H1 (cell line): ENCODE measurements around the gene DCLRE1A. TPM values are rescaled to one million over a fixed set of nuclear protein-coding genes. Genes with fewer than 3 reads are reported as not detected.
"Not testable (repeated sequence)": the region's sequence is repeated elsewhere in the genome, so short reads cannot be mapped to it uniquely, and the experiment has no call there.

ENCODE experiments used
- CTCF ChIA-PET: fragments of 300-600 bp; sonication (Branson Sonifier 250); formaldehyde crosslinking; loops from one replicate; lab custom pipeline; 2021; ENCODE audit not compliant: partially characterized antibody; lab: Charles Lee
- POLR2A ChIA-PET: fragments of 300-600 bp; sonication (Branson Sonifier 250); formaldehyde crosslinking; loops from one replicate; lab custom pipeline; 2021; ENCODE audit warnings: inconsistent platforms; ENCODE audit not compliant: partially characterized antibody; lab: Charles Lee
- DNase-seq, 2 experiments: peaks; one replicate each; pipeline versions ENCODE4 v3.0.0 to v3.0.0-alpha.2; 2010 to 2022; ENCODE audit warnings: low spot score in 2 of 2, low read depth in 1 of 2, mixed read lengths in 1 of 2
- FAIRE-seq: peaks from 2 replicates; lab custom pipeline; 2011; peaks lifted over from hg19 to GRCh38; lab: Jason Lieb, UNC
- H2AFZ ChIP-seq: 2 replicates; pipeline ENCODE4 v1.8.1; 2012; ENCODE audit warnings: low read length, inconsistent platforms
- H2AK5ac ChIP-seq: 2 replicates; pipeline ENCODE4 v1.6.1; 2013; ENCODE audit warnings: low read depth, low read length
- H2BK120ac ChIP-seq: replicated peaks from 2 replicates; pipeline ENCODE3; 2013; ENCODE audit warnings: low read depth, low read length, inconsistent platforms
- H2BK12ac ChIP-seq: 2 replicates; pipeline ENCODE4 v1.6.1; 2013; ENCODE audit warnings: low read depth, low read length
- H2BK15ac ChIP-seq: 2 replicates; pipeline ENCODE4 v1.6.1; 2013; ENCODE audit warnings: low read length
- H2BK20ac ChIP-seq: 2 replicates; pipeline ENCODE4 v1.6.1; 2013; ENCODE audit warnings: low read length
- H2BK5ac ChIP-seq: 2 replicates; pipeline ENCODE4 v1.6.1; 2013; ENCODE audit warnings: low read depth, low read length
- H3K14ac ChIP-seq: 2 replicates; pipeline ENCODE4 v1.6.1; 2013; ENCODE audit warnings: inconsistent platforms; ENCODE audit not compliant: insufficient read length
- H3K18ac ChIP-seq: 2 replicates; pipeline ENCODE4 v1.6.1; 2013; ENCODE audit warnings: low read length; ENCODE audit errors: extremely low read depth
- H3K23ac ChIP-seq: 2 replicates; pipeline ENCODE4 v1.6.1; 2013; ENCODE audit warnings: inconsistent platforms; ENCODE audit not compliant: insufficient read length
- H3K23me2 ChIP-seq: 2 replicates; pipeline ENCODE4 v1.6.1; 2013; ENCODE audit warnings: low read depth, low read length
- H3K27ac ChIP-seq: 2 replicates; pipeline ENCODE4 v1.6.1; 2011; ENCODE audit warnings: low read depth, low read length, inconsistent platforms
- H3K27me3 ChIP-seq, 4 experiments: replicated peaks in 1 of 4; 1 replicate in 1 of 4; 2 replicates in 3 of 4; pipeline versions ENCODE4 v1.6.1 to v1.8.1; 2011 to 2013; ENCODE audit warnings: low read length in 3 of 4, mild to moderate bottlenecking in 3 of 4, inconsistent platforms in 2 of 4, mixed read lengths in 2 of 4, moderate library complexity in 1 of 4; ENCODE audit not compliant: control insufficient read depth in 3 of 4, insufficient read depth in 3 of 4; ENCODE audit errors: extremely low read depth in 1 of 4
- H3K36me3 ChIP-seq, 4 experiments: 2 replicates each; pipeline versions ENCODE4 v1.6.1 to v1.8.1; 2011 to 2013; ENCODE audit warnings: mild to moderate bottlenecking in 4 of 4, low read length in 3 of 4, moderate library complexity in 2 of 4, control low read depth in 1 of 4, inconsistent platforms in 1 of 4; ENCODE audit not compliant: insufficient read depth in 4 of 4, control insufficient read depth in 2 of 4
- H3K4ac ChIP-seq: replicated peaks from 2 replicates; pipeline ENCODE3; 2013; ENCODE audit warnings: low read length, low read depth, mixed read lengths, inconsistent platforms; ENCODE audit not compliant: insufficient read length
- H3K4me1 ChIP-seq, 4 experiments: replicated peaks in 1 of 4; 1 replicate in 1 of 4; 2 replicates in 3 of 4; pipeline versions ENCODE4 v1.6.1 to v1.8.1; 2011 to 2013; ENCODE audit warnings: low read length in 3 of 4, inconsistent platforms in 2 of 4, mixed read lengths in 1 of 4; ENCODE audit not compliant: insufficient read depth in 4 of 4, control insufficient read depth in 3 of 4
- H3K4me2 ChIP-seq, 2 experiments: 2 replicates each; pipeline versions ENCODE4 v1.6.1 to v1.8.1; 2011 to 2013; ENCODE audit warnings: low read depth in 2 of 2, low read length in 2 of 2, control low read depth in 1 of 2, inconsistent platforms in 1 of 2, mild to moderate bottlenecking in 1 of 2; ENCODE audit not compliant: insufficient read depth in 1 of 2
- H3K4me3 ChIP-seq, 4 experiments: fragments of 200-600, 300-600 bp in 1 of 4; sonication (generic), shearing (Covaris generic), sonication (Bioruptor Twin) in 1 of 4; 2 replicates each; pipeline versions ENCODE4 v1.5.1 to v1.8.1; 2011 to 2016; ENCODE audit warnings: low read length in 4 of 4, low read depth in 3 of 4, control low read depth in 2 of 4, inconsistent platforms in 2 of 4, mild to moderate bottlenecking in 2 of 4, mixed read lengths in 1 of 4, moderate library complexity in 1 of 4; ENCODE audit not compliant: insufficient read depth in 2 of 4; ENCODE audit errors: extremely low read depth in 1 of 4
- H3K56ac ChIP-seq: replicated peaks from 2 replicates; pipeline ENCODE3; 2013; ENCODE audit warnings: low read depth, mild to moderate bottlenecking, mixed read lengths, low read length, inconsistent platforms; ENCODE audit not compliant: insufficient read length
- H3K79me1 ChIP-seq: 2 replicates; pipeline ENCODE4 v1.6.1; 2013; ENCODE audit warnings: low read depth, low read length, control low read depth
- H3K79me2 ChIP-seq, 2 experiments: 2 replicates each; pipeline versions ENCODE4 v1.6.1 to v1.8.1; 2012 to 2013; ENCODE audit warnings: low read length in 2 of 2, mild to moderate bottlenecking in 2 of 2, inconsistent platforms in 1 of 2; ENCODE audit not compliant: insufficient read depth in 2 of 2, control insufficient read depth in 1 of 2
- H3K9ac ChIP-seq, 4 experiments: replicated peaks in 1 of 4; 1 replicate in 1 of 4; 2 replicates in 3 of 4; pipeline versions ENCODE4 v1.6.1 to v1.8.1; 2011 to 2013; ENCODE audit warnings: low read depth in 3 of 4, low read length in 3 of 4, control low read depth in 2 of 4, mild to moderate bottlenecking in 2 of 4, moderate library complexity in 2 of 4, inconsistent platforms in 1 of 4; ENCODE audit errors: extremely low read depth in 1 of 4
- H3K9me3 ChIP-seq, 2 experiments: 2 replicates each; pipeline versions ENCODE4 v1.6.1 to v1.8.1; 2012 to 2013; ENCODE audit warnings: mild to moderate bottlenecking in 2 of 2, moderate library complexity in 2 of 2, control low read depth in 1 of 2, inconsistent platforms in 1 of 2, low read depth in 1 of 2, low read length in 1 of 2, mixed read lengths in 1 of 2; ENCODE audit not compliant: insufficient read depth in 2 of 2
- H4K20me1 ChIP-seq, 2 experiments: replicated peaks in 1 of 2; 2 replicates each; pipeline versions ENCODE3 to v1.8.1; 2011 to 2013; ENCODE audit warnings: inconsistent platforms in 2 of 2, low read length in 2 of 2, mild to moderate bottlenecking in 1 of 2; ENCODE audit not compliant: insufficient read depth in 2 of 2, control insufficient read depth in 1 of 2
- H4K5ac ChIP-seq: 2 replicates; pipeline ENCODE4 v1.6.1; 2013; ENCODE audit warnings: low read length, low read depth, mixed read lengths, inconsistent platforms; ENCODE audit not compliant: insufficient read length
- H4K8ac ChIP-seq: 2 replicates; pipeline ENCODE4 v1.8.0; 2013; ENCODE audit warnings: mild to moderate bottlenecking, moderate library complexity, low read length, inconsistent platforms; ENCODE audit not compliant: insufficient read depth; ENCODE audit errors: extremely low read depth
- H4K91ac ChIP-seq: replicated peaks from 2 replicates; pipeline ENCODE3; 2013; ENCODE audit warnings: low read length, mixed read lengths, inconsistent platforms; ENCODE audit not compliant: insufficient read length
- CHD2 ChIP-seq: IDR thresholded peaks from 2 replicates; pipeline ENCODE4 v1.6.1; 2012; ENCODE audit warnings: low read length, improper control_type of control experiment
- WGBS, 2 experiments: shearing (Covaris generic) in 1 of 2; methylation state at CpG; one replicate each; pipeline versions ENCODE4 v1.1.6 to v1.1.7; 2013 to 2015; ENCODE audit warnings: low lambda C conversion rate in 2 of 2, mixed read lengths in 2 of 2, inconsistent platforms in 1 of 2, low coverage in 1 of 2, missing lambda C conversion rate in 1 of 2; ENCODE audit not compliant: insufficient replicate concordance in 2 of 2, insufficient coverage in 1 of 2, insufficient read length in 1 of 2; ENCODE audit errors: extremely low coverage in 1 of 2, missing lambda C conversion rate in 1 of 2; 5-methylcytosine and 5-hydroxymethylcytosine counted together
- polyA plus RNA-seq, 7 experiments: library from polyadenylated mRNA; depleted of rRNA in 3 of 7; stranded (reverse) in 5 of 7; unstranded in 2 of 7; fragments of >200 nt in 5 of 7; fragments of 200-250 nt in 2 of 7; gene quantifications; 1 replicate in 5 of 7; 2 replicates in 1 of 7; 4 replicates in 1 of 7; pipeline versions ENCODE4 v1.2.1 to v1.2.3, GENCODE V29; 2011 to 2013; ENCODE audit warnings: missing spikeins in 2 of 7, mixed read lengths in 2 of 7
- total RNA-seq: library from RNA; stranded (reverse); fragmentation: NEBNext Ultra II Directional; extraction: Animal tissue kit (Norgen Biotek cat#: 25700); gene quantifications from 2 replicates; pipeline ENCODE4 v1.2.1, GENCODE V29; 2021

DCLRE1A gene
- total and polyA plus RNA-seq, 2 of the 8 experiments (the other 6 are each of a cell fraction or from before 2014, with no cell fraction given): 8.1 to 10.1 TPM

GRCh38 chr10:113828567-113828966 lies 25.3 kb downstream of the DCLRE1A start:
- H2BK20ac ChIP-seq, H2AK5ac ChIP-seq, H3K4me1 ChIP-seq, POLR2A ChIA-PET, H3K23me2 ChIP-seq, H3K18ac ChIP-seq, H2BK12ac ChIP-seq, H3K14ac ChIP-seq, H3K56ac ChIP-seq, H3K23ac ChIP-seq, H3K4me3 ChIP-seq, H2AFZ ChIP-seq, H4K91ac ChIP-seq, DNase-seq, H3K79me2 ChIP-seq, H2BK15ac ChIP-seq, H4K5ac ChIP-seq, H3K9ac ChIP-seq, H4K20me1 ChIP-seq, H4K8ac ChIP-seq, H2BK120ac ChIP-seq: not testable (repeated sequence)
- WGBS, 2 experiments: 95% methylated on average over 10 of the region's 10 CpGs; no CpG with 5 or more reads in 1 of the 2 experiments
- peak; percentile 72 for TF ChIP-seq CHD2
- TF ChIP-seq, all 59 proteins: peak for 1; not testable (repeated sequence) for 58
- H3K27ac ChIP-seq, H2BK5ac ChIP-seq, H3K27me3 ChIP-seq, H3K36me3 ChIP-seq, H3K4me2 ChIP-seq, H3K9me3 ChIP-seq, FAIRE-seq, H3K79me1 ChIP-seq, H3K4ac ChIP-seq: not testable (repeated sequence)
- CTCF ChIA-PET: interaction anchor here (1.0 kb wide), 1 partner anchor 29 kb away, joined by 5 read pairs; no protein-coding TSS in a partner anchor
